ENCODE results near the gene TBC1D5. TPM values are rescaled to one million over a fixed set of nuclear protein-coding genes. Genes with fewer than 3 reads are reported as not detected.
A peak's percentile ranks its signal among the peaks of the same experiment; 100 is the strongest.

TBC1D5 gene
- total RNA-seq, 4 donors from 2014 or later, result 21.3 to 86.4 (median 48.1) TPM

- peaks cover 21 to 37% (median 27%) of the 10 kb centered on the region in 4 donors for H3K4me1 ChIP-seq
- H3K36me3 ChIP-seq, result no peaks in the 10 kb centered on the region
- in situ Hi-C loops (cut with MboI; ENCODE audit: low pct_ligation_motif_present in 1 of 4, low pct_unique_long_range_greater_than_20kb in 1 of 4, low sequenced_read_pairs in 3 of 4), result no loop called here
- DNase-seq, result no peak
- H3K27me3 ChIP-seq, result no peaks in the 10 kb centered on the region
- intact Hi-C loops (cut with DNase I; ENCODE audit: low total_unique reads), result no loop called here
- H3K4me3 ChIP-seq, result peak overlapping the region; percentile 18 to 87 (median 71)
- peak overlapping the region; percentile 95 to 100 (median 100) for H3K27ac ChIP-seq
- WGBS, 2 donors (ENCODE audit: low coverage in 1 of 2), result 0 to 1% methylated on average over 5 to 12 of the region's 12 CpGs
- no peak for TF ChIP-seq POLR2A (IDR thresholded peaks at IDR 0.05)
- TF ChIP-seq, protein P1, sequence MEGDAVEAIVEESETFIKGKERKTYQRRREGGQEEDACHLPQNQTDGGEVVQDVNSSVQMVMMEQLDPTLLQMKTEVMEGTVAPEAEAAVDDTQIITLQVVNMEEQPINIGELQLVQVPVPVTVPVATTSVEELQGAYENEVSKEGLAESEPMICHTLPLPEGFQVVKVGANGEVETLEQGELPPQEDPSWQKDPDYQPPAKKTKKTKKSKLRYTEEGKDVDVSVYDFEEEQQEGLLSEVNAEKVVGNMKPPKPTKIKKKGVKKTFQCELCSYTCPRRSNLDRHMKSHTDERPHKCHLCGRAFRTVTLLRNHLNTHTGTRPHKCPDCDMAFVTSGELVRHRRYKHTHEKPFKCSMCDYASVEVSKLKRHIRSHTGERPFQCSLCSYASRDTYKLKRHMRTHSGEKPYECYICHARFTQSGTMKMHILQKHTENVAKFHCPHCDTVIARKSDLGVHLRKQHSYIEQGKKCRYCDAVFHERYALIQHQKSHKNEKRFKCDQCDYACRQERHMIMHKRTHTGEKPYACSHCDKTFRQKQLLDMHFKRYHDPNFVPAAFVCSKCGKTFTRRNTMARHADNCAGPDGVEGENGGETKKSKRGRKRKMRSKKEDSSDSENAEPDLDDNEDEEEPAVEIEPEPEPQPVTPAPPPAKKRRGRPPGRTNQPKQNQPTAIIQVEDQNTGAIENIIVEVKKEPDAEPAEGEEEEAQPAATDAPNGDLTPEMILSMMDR (IDR thresholded peaks at IDR 0.05), result no peak
- TF ChIP-seq EP300 (IDR thresholded peaks at IDR 0.05; ENCODE audit: low read depth), result no peak
- peak in 1 of 3 donors; percentile 47 for TF ChIP-seq POLR2AphosphoS5 (IDR thresholded peaks at IDR 0.05)
- no peaks in the 10 kb centered on the region for H3K9me3 ChIP-seq
Measured at GRCh38 chr3:17742880-17743657, 638 bp upstream of the TBC1D5 start.

- peaks cover 21 to 37% (median 31%) of the 10 kb centered on the region in 4 donors for H3K4me1 ChIP-seq
- H3K9me3 ChIP-seq, result no peaks in the 10 kb centered on the region
- in situ Hi-C loops (cut with MboI; ENCODE audit: low pct_ligation_motif_present in 1 of 4, low pct_unique_long_range_greater_than_20kb in 1 of 4, low sequenced_read_pairs in 3 of 4), result no loop called here
- intact Hi-C loops (cut with DNase I; ENCODE audit: low total_unique reads), result no loop called here
- H3K27ac ChIP-seq, result peak overlapping the region; percentile 95 to 100 (median 100)
- TF ChIP-seq POLR2A (IDR thresholded peaks at IDR 0.05) (no peak), EP300 (IDR thresholded peaks at IDR 0.05; ENCODE audit: low read depth) (no peak), POLR2AphosphoS5 (IDR thresholded peaks at IDR 0.05) (peak in 2 of 3 donors; percentile 11 to 38)
- TF ChIP-seq, protein P1 (IDR thresholded peaks at IDR 0.05), result no peak
- H3K4me3 ChIP-seq, result peak overlapping the region; percentile 71 to 95 (median 79)
- H3K36me3 ChIP-seq, result no peaks in the 10 kb centered on the region
- 0 to 1% methylated on average over 7 to 17 of the region's 17 CpGs for WGBS, 2 donors (ENCODE audit: low coverage in 1 of 2)
- no peak for DNase-seq
- no peaks in the 10 kb centered on the region for H3K27me3 ChIP-seq
Measured at GRCh38 chr3:17741621-17742101, 770 bp downstream of the TBC1D5 start.

GRCh38 chr3:17740721-17741141, 1.7 kb downstream of the TBC1D5 start:
- 0 to 13% methylated on average over 3 of the region's 3 CpGs for WGBS, 2 donors (ENCODE audit: low coverage in 1 of 2)
- intact Hi-C loops (cut with DNase I; ENCODE audit: low total_unique reads), result no loop called here

GRCh38 chr3:17738921-17739320, 3.5 kb downstream of the TBC1D5 start:
- peaks cover 21 to 37% (median 31%) of the 10 kb centered on the region in 4 donors for H3K4me1 ChIP-seq
- H3K27me3 ChIP-seq, result no peaks in the 10 kb centered on the region
- intact Hi-C loops (cut with DNase I; ENCODE audit: low total_unique reads), result no loop called here
- DNase-seq, result no peak
- TF ChIP-seq POLR2A (IDR thresholded peaks at IDR 0.05) (no peak), EP300 (IDR thresholded peaks at IDR 0.05; ENCODE audit: low read depth) (no peak), POLR2AphosphoS5 (IDR thresholded peaks at IDR 0.05) (no peak)
- TF ChIP-seq, protein P1 (IDR thresholded peaks at IDR 0.05), result no peak
- 85 to 91% methylated on average over 2 of the region's 2 CpGs for WGBS, 2 donors (ENCODE audit: low coverage in 1 of 2)
- in situ Hi-C loops (cut with MboI; ENCODE audit: low pct_ligation_motif_present in 1 of 4, low pct_unique_long_range_greater_than_20kb in 1 of 4, low sequenced_read_pairs in 3 of 4), result no loop called here
- H3K36me3 ChIP-seq, result no peaks in the 10 kb centered on the region
- H3K9me3 ChIP-seq, result no peaks in the 10 kb centered on the region
- peak overlapping the region in 3 of 4 donors; percentile 95 to 100 (median 100) for H3K27ac ChIP-seq
- H3K4me3 ChIP-seq, result no peak overlapping the region

More at GRCh38 chr3:17740721-17741141, 1.7 kb downstream of the TBC1D5 start:
- no peaks in the 10 kb centered on the region for H3K36me3 ChIP-seq
- H3K4me3 ChIP-seq, result peak overlapping the region in 3 of 4 donors; percentile 71 to 87 (median 71)
- no peaks in the 10 kb centered on the region for H3K27me3 ChIP-seq
- no peak for DNase-seq
- H3K9me3 ChIP-seq, result no peaks in the 10 kb centered on the region
- peak overlapping the region; percentile 95 to 100 (median 100) for H3K27ac ChIP-seq
- in situ Hi-C loops (cut with MboI; ENCODE audit: low pct_ligation_motif_present in 1 of 4, low pct_unique_long_range_greater_than_20kb in 1 of 4, low sequenced_read_pairs in 3 of 4), result no loop called here
- TF ChIP-seq POLR2A (IDR thresholded peaks at IDR 0.05), result peak; percentile 19
- TF ChIP-seq, protein P1 (IDR thresholded peaks at IDR 0.05), result no peak
- peak in 1 of 3 donors; percentile 41 for TF ChIP-seq POLR2AphosphoS5 (IDR thresholded peaks at IDR 0.05)
- peaks cover 21 to 37% (median 31%) of the 10 kb centered on the region in 4 donors for H3K4me1 ChIP-seq
